ENCODE data around the gene KRTAP9-6.
"Not testable (repeated sequence)": the region's sequence is repeated elsewhere in the genome, so short reads cannot be mapped to it uniquely, and the experiment has no call there.

KRTAP9-6 gene, protein sequence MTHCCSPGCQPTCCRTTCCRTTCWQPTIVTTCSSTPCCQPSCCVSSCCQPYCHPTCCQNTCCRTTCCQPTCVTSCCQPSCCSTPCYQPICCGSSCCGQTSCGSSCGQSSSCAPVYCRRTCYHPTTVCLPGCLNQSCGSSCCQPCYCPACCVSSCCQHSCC

DNA sequence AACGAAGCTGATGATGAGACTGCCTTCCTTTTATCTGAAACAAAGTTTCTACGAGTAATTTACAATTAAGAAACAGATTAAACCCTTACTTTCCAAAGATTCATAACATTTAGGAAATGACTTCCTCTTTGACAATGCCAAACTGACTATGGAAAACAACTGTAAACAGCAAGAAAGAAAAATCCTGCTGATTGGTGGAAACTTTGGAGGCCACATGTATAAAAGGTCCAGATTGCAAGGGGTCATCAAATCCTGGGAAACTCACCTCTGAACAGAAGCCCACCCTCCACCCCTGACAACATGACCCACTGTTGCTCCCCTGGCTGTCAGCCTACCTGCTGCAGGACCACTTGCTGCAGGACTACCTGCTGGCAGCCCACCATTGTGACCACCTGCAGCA is at the start of gene KRTAP9-6:
TSS of gene KRTAP9-6 (plus strand) at position 301 of the 400 bp plus-strand sequence. CDS start at position 301, 0 bp downstream.
- no peak for DNase-seq (ENCODE audit: low read depth in 3 of 3)

DNA sequence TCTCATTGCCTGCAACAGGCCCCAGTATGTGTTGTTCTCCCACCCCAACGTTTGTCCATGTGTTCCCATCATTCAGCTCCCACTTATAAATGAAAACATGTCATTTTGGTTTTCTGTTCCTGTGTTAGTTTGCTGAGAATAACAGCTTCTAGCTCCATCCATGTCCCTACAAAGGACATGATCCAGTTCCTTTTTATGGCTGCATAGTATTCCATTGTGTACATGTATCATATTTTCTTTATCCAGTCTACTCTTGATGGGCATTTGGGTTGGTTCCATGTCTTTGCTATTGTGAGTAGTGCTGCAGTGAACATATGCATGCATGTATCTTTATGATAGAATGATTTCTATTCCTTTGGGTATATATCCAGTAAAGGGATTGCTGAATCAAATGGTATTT is 49.5 kb upstream of the KRTAP9-6 start:
- DNase-seq (ENCODE audit: low read depth in 3 of 3): no peak

DNA sequence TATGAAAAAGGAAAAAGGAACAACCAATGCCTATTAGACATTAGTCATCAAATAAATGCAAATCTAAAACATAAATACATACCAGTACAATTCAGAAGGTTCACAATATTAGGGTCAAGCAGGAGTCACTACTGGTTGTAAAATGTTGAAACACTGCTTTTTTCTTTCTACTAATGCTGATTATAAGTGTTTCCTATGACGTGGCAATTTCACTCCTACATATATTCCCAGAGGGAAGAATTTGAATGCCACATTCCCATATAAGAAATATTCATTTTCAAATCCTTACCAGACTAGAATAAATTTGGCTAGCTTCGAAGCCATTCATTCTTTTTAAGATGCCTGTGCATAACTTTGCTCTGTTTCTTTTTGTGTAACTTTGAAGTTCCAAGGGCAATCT is 41.4 kb upstream of the KRTAP9-6 start:
- no peak for DNase-seq (ENCODE audit: low read depth in 3 of 3)

DNA sequence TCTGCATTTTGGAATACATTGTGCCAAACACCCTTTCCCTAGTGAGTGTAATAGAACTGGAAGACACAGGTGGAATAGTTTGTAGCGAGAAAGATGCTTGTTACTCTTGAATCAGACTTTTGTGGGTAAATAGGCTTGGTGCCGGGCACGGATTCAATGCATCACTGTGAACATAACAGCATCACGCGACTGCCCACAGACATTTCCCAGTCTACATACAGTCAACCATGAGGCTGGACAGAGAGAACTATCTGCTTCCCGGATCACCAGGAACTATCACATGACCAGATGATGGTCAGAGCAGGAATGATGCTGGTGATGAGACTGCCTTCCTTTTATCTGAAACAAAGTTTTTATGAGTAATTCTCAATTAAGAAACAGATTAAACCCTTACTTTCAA is 39.1 kb upstream of the KRTAP9-6 start:
- no peak for DNase-seq (ENCODE audit: low read depth in 3 of 3)

DNA sequence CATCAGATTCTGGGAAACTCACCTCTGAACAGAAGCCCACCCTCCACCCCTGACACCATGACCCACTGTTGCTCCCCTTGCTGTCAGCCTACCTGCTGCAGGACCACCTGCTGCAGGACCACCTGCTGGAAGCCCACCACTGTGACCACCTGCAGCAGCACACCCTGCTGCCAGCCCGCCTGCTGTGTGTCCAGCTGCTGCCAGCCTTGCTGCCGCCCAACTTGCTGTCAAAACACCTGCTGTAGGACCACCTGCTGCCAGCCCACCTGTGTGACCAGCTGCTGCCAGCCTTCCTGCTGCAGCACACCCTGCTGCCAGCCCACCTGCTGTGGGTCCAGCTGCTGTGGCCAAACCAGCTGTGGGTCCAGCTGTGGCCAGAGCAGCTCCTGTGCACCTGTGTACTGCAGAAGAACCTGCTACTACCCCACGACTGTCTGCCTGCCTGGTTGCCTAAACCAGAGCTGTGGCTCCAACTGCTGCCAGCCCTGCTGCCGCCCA is 38.5 kb upstream of the KRTAP9-6 start, which contains the start of gene KRTAP9-2:
TSS of gene KRTAP9-2 (plus strand) at position 51 of the 498 bp plus-strand sequence. CDS start at position 58, 7 bp downstream.
- DNase-seq (ENCODE audit: low read depth in 3 of 3): not testable (repeated sequence)

DNA sequence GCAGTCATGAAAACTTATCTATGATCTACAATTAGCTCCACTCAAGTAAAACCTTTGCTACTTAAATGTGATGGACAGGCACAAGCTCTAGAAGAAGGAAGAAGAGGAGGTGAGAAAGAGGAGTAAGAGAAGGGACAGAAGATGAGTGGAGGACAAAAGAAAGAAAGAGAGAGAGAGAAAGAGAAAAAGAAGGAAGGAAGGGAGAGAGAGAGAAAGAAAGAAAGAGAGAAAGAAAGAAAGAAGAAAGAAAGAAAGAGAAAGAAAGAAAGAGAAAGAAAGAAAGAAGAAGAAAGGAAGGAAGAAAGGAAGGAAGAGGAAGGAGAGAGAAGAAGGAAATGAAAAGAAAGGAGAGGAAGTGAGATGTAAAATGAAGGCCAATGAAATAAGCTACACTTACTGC is 35.1 kb upstream of the KRTAP9-6 start:
- DNase-seq (ENCODE audit: low read depth in 3 of 3): no peak

DNA sequence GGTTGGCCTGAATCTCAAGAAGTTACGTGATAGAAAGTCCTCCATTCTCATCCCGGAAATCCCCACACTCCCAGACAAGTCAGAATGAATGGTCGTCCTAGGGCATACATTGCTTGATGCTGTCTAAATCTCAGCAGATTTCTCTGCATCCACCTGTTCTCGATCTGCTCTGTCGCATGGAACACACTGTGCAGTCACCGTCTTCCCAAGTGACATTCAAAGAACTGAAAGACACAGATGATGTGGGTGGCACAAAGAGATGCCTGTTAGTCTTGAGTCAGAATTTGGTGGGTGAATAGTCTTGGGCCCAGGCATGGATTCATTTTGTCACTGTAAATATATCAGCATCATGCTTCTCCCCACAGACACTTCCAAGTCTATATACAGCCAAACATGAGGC is 33.4 kb upstream of the KRTAP9-6 start:
- DNase-seq (ENCODE audit: low read depth in 3 of 3): no peak

DNA sequence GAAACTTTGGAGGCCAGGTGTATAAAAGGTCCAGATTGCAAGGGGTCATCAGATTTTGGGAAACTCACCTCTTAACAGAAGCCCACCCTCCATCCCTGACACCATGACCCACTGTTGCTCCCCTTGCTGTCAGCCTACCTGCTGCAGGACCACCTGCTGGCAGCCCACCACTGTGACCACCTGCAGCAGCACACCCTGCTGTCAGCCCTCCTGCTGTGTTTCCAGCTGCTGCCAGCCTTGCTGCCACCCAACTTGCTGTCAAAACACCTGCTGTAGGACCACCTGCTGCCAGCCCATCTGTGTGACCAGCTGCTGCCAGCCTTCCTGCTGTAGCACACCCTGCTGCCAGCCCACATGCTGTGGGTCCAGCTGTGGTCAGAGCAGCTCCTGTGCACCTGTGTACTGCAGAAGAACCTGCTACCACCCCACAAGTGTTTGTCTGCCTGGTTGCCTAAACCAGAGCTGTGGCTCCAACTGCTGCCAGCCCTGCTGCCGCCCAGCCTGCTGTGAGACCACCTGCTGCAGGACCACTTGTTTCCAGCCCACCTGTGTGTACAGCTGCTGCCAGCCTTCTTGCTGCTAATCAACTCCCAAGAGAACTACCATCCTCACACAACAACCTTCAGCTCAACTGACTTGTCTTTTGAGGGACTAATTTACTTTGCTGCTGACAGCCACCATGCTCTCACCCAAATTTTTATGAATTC is 32.6 kb upstream of the KRTAP9-6 start, which contains the start of gene KRTAP9-3:
TSS of gene KRTAP9-3 (plus strand) at position 51 of the 707 bp plus-strand sequence. CDS start at position 104, 53 bp downstream.
- not testable (repeated sequence) for DNase-seq (ENCODE audit: low read depth in 3 of 3)

DNA sequence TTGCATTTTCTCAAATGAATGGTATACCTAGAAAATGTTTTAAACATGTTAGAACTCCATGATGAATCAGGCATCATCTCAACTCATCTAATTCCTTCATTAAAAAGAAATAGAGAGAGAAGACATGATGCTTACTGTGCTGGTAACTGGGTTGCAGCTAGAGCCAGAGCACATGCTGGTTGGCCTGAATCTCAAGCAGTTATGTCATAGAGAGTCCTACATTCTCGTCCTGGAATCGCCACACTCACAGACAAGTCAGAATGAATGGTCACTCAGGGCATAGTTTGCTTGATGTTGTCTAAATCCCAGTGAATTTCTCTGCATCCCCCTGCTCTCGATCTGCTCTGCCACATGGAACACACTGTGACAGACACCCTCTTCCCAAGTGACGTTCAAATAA is 28.1 kb upstream of the KRTAP9-6 start:
- DNase-seq (ENCODE audit: low read depth in 3 of 3): not testable (repeated sequence)

DNA sequence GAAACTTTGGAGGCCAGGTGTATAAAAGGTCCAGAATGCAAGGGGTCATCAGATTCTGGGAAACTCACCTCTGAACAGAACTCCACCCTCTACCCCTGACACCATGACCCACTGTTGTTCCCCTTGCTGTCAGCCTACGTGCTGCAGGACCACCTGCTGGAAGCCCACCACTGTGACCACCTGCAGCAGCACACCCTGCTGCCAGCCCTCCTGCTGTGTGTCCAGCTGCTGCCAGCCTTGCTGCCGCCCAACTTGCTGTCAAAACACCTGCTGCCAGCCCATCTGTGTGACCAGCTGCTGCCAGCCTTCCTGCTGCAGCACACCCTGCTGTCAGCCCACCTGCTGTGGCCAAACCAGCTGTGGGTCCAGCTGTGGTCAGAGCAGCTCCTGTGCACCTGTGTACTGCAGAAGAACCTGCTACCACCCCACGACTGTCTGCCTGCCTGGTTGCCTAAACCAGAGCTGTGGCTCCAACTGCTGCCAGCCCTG is 27.2 kb upstream of the KRTAP9-6 start, which contains the start of gene KRTAP9-8:
TSS of gene KRTAP9-8 (plus strand) at position 51 of the 489 bp plus-strand sequence. CDS start at position 104, 53 bp downstream.
- not testable (repeated sequence) for DNase-seq (ENCODE audit: low read depth in 3 of 3)

DNA sequence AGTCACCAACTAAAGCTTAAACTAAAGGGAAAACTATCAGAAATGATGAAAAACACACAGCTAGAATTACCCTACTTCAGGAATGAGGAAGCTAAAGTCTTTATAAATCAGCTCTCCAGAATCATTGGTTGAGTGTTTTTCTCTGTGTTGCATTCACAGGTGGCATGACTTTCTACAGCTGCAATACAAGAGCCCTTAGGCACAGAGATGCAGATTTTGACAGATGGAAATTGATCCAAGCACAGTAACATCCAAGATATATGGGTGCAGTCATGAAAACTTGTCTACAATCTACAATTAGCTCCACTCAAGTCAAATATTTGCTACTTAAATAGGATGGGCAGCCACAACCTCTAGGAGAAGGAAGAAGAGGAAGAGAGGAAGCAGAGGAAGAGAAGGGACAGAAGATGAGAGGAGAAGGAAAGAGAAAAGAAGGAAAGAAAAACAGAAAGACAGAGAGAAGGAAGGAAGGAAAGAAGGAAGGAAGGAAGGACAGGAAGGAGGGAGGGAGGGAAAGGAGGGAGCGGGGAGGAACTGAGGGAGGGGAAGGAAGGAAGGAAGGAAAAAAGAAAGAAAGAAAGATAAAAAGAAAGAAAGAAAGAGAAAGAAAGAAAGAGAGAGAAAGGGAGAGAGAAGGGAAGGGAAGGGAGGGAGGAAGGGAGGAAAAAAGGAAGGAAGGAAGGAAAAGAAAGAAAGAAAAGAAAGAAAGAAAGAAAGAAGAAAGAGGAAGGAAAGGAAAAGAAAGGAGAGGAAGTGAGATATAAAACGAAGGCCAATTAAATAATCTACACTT is 18.0 kb upstream of the KRTAP9-6 start:
- DNase-seq (ENCODE audit: low read depth in 3 of 3): not testable (repeated sequence)

DNA sequence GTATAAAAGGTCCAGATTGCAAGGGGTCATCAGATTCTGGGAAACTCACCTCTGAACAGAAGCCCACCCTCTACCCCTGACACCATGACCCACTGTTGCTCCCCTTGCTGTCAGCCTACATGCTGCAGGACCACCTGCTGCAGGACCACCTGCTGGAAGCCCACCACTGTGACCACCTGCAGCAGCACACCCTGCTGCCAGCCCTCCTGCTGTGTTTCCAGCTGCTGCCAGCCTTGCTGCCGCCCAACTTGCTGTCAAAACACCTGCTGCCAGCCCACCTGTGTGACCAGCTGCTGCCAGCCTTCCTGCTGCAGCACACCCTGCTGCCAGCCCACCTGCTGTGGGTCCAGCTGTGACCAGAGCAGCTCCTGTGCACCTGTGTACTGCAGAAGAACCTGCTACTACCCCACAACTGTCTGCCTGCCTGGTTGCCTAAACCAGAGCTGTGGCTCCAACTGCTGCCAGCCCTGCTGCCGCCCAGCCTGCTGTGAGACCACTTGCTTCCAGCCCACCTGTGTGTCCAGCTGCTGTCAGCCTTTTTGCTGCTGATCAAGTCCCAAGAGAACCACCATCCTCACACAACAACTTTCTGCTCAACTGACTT is 15.4 kb upstream of the KRTAP9-6 start, which contains the start of gene KRTAP9-4:
TSS of gene KRTAP9-4 (plus strand) at position 51 of the 604 bp plus-strand sequence. CDS start at position 85, 34 bp downstream.
- DNase-seq (ENCODE audit: low read depth in 3 of 3): not testable (repeated sequence)

DNA sequence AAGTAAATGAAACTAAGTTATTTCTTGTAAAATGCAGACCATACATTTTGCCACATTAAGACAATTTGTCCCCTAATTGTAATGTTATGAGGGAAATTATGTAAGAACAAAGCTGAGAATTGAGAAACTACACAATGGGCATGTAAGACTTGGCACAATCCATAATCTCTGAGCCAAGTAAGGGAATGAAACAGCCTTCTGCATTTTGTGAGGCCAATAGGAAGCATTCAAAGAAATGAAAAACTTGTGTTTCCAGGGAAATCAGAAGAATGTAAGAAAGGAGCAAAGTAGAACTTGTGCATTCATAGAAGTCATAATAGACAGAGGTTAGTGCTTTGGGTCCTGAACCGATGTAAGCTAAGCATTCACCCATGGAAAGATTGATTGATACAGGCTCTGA is 13.9 kb upstream of the KRTAP9-6 start:
- DNase-seq (ENCODE audit: low read depth in 3 of 3): no peak

DNA sequence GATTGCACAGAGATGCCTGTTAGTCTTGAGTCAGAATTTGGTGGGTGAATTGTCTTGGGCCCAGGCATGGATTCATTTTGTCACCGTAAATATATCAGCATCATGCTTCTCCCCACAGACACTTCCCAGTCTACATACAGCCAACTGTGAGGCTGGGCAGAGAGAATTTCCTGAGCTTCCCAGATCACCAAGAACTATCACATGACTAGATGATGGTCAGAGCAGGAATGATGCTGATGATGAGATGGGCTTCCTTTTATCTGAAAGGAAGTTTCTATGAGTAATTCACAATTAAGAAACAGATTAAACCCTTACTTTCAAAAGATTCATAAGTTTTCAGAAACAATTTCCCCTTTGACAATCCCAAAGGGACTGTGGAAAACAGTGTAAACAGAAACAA is 10.3 kb upstream of the KRTAP9-6 start:
- DNase-seq (ENCODE audit: low read depth in 3 of 3): no peak

DNA sequence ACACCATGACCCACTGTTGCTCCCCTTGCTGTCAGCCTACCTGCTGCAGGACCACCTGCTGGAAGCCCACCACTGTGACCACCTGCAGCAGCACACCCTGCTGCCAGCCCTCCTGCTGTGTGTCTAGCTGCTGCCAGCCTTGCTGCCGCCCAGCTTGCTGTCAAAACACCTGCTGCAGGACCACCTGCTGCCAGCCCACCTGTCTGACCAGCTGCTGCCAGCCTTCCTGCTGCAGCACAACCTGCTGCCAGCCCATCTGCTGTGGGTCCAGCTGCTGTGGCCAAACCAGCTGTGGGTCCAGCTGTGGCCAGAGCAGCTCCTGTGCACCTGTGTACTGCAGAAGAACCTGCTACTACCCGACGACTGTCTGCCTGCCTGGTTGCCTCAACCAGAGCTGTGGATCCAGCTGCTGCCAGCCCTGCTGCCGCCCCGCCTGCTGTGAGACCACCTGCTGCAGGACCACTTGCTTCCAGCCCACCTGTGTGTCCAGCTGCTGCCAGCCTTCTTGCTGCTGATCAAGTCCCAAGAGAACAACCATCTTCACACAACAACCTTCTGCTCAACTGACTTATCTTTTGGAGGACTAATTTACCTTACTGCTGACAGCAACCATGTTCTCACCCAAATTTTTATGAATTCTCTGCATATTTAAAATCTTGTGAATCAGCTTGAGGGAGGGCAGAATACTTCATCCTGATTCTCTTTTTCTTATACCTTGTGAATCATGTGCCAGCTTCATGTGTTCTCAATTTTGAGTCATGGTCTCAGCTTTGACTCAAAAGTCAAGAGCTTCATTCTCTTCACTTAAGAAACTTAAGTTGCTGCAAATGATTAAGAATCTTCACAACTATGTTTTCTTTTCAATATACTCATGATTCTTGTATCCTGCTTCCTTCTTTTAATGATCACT is 9.5 kb upstream of the KRTAP9-6 start, which contains the start of gene KRTAP9-9:
TSS of gene KRTAP9-9 (plus strand) at position 4 of the 910 bp plus-strand sequence.
- not testable (repeated sequence) for DNase-seq (ENCODE audit: low read depth in 3 of 3)

DNA sequence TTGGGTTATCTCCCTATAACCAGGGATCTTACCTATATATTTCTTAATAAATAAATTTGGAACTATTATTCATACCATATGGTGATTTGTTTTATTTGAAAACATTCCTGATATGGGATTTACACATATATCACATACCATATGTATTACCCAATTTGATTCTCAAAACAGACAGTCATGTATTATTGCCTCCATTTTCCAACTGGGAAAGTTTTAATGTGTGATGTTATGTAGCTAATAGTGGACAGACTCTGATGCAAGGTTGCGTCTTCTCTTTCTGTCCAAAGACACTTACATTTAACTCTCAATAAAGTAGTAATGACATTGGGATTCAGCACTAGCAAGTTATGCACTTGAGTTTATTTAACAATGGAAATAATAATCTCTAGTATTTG is 8.9 kb upstream of the KRTAP9-6 start:
- no peak for DNase-seq (ENCODE audit: low read depth in 3 of 3)

DNA sequence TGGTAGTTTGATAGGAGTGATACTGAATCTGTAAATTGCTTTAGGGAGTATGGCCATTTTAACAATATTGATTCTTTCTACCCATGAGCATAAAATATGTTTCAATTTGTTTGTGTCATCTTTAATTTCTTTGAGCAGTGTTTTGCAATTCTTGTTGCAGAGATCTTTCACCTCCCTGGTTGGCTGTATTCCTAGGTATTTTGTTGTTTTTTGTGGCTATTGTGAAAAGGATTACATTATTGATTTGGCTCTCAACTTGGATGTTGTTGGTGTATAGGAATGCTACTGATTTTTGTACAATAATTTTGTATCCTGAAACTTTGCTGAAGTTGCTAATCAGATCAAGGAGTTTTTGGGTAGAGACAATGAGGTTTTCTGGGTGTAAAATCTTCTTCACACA is 6.8 kb upstream of the KRTAP9-6 start:
- no peak for DNase-seq (ENCODE audit: low read depth in 3 of 3)

DNA sequence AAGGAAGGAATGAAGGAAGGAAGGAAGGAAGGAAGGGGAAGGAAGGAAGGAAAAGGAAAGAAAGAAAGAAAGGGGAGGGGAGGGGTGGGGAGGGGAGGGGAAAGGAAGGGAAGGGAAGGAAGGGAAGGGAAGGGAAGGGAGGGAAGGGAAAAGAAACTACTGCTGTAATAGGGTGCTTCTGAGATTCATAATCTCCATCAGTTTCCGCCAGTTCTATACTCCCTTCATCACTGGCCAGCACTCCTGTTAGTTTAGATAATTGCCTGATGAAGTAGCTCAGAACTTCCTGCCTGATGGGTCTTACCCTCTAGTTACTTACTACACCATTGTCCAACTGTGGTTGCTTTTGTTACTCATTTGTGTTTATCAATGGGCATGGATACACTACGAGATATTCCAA is 2.0 kb upstream of the KRTAP9-6 start:
- no peak for DNase-seq (ENCODE audit: low read depth in 3 of 3)

DNA sequence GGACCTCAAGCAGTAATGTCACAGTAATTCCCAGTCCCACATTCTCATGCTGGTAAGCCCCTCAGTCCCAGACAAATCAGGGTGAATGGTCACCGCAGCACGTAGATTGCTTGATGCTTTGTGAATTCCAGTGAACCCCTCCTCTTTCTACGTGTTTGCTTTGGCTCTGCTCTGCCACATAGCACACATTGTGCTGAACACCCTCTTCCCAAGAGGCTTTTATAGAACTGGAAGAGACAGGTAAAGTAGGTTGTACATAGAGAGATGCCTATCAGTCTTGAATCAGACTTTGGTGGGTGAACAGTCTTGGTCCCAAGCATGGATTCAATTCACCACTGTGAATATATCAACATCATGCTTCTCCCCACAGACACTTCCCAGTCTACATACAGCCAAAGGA is 579 bp upstream of the KRTAP9-6 start:
- no peak for DNase-seq (ENCODE audit: low read depth in 3 of 3)

DNA sequence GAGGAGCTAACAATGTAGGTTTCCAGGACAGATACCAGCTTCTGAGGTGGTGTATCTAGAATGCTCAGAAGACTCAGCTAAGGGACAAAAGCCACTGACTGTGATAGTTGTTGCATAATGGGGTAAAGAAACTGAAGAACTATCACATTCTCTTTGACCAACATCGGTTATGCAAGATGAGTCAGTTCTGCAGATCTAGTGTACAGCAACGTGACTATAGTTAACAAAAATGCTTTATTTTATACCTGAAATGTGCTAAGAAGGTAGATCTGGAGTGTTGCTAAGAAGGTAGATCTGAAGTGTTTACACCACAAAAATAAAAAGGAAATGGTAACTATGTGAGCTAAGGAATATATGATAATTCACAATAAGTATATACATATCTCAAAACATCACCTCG is 2.5 kb downstream of the KRTAP9-6 start:
- DNase-seq (ENCODE audit: low read depth in 3 of 3): no peak
